Body of pancreas (tissue), 4 donors: ENCODE results near the gene SAPCD1.

Source experiments
- POLR2A ChIP-seq, 3 donors: fragments of 450-650 bp; IDR thresholded peaks; one replicate each; pipeline ENCODE4 v1.6.1; 2016; ENCODE audit warnings: antibody characterized with exemption in 3 of 3, mild to moderate bottlenecking in 2 of 3
- TF ChIP-seq, protein P1 (sequence below), 7 experiments: fragments of 450-650 bp in 4 of 7; fragments of 200-600 bp in 3 of 7; sonication (generic) in 3 of 7; IDR thresholded peaks; one replicate each; pipeline ENCODE4 v1.5.1; 2016 to 2019; ENCODE audit warnings: antibody characterized with exemption in 7 of 7

GRCh38 chr6:31784098-31784925, 21.9 kb downstream of the SAPCD1 start:
- TF ChIP-seq, protein P1, sequence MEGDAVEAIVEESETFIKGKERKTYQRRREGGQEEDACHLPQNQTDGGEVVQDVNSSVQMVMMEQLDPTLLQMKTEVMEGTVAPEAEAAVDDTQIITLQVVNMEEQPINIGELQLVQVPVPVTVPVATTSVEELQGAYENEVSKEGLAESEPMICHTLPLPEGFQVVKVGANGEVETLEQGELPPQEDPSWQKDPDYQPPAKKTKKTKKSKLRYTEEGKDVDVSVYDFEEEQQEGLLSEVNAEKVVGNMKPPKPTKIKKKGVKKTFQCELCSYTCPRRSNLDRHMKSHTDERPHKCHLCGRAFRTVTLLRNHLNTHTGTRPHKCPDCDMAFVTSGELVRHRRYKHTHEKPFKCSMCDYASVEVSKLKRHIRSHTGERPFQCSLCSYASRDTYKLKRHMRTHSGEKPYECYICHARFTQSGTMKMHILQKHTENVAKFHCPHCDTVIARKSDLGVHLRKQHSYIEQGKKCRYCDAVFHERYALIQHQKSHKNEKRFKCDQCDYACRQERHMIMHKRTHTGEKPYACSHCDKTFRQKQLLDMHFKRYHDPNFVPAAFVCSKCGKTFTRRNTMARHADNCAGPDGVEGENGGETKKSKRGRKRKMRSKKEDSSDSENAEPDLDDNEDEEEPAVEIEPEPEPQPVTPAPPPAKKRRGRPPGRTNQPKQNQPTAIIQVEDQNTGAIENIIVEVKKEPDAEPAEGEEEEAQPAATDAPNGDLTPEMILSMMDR (IDR thresholded peaks at IDR 0.05): no peak
- no peak for TF ChIP-seq POLR2A (IDR thresholded peaks at IDR 0.05)
